ENCODE results near the gene KRTAP9-9.
"Not testable (repeated sequence)": the region's sequence is repeated elsewhere in the genome, so short reads cannot be mapped to it uniquely, and the experiment has no call there.

The KRTAP9-9 gene

DNA sequence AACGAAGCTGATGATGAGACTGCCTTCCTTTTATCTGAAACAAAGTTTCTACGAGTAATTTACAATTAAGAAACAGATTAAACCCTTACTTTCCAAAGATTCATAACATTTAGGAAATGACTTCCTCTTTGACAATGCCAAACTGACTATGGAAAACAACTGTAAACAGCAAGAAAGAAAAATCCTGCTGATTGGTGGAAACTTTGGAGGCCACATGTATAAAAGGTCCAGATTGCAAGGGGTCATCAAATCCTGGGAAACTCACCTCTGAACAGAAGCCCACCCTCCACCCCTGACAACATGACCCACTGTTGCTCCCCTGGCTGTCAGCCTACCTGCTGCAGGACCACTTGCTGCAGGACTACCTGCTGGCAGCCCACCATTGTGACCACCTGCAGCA is 9.9 kb downstream of the KRTAP9-9 start, which contains the start of gene KRTAP9-6:
Gene KRTAP9-6 (plus strand): TSS at position 301 of the 400 bp plus-strand sequence. CDS start 0 bp downstream, at position 301.
- DNase-seq (ENCODE audit: low read depth in 2 of 2), result no peak

DNA sequence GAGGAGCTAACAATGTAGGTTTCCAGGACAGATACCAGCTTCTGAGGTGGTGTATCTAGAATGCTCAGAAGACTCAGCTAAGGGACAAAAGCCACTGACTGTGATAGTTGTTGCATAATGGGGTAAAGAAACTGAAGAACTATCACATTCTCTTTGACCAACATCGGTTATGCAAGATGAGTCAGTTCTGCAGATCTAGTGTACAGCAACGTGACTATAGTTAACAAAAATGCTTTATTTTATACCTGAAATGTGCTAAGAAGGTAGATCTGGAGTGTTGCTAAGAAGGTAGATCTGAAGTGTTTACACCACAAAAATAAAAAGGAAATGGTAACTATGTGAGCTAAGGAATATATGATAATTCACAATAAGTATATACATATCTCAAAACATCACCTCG is 12.5 kb downstream of the KRTAP9-9 start:
- DNase-seq (ENCODE audit: low read depth in 2 of 2), result no peak

- not testable (repeated sequence) for DNase-seq (ENCODE audit: low read depth in 2 of 2)
Observed at GRCh38 chr17:41271323-41271722, 16.1 kb downstream of the KRTAP9-9 start.

- no peak for DNase-seq (ENCODE audit: low read depth in 2 of 2)
Observed at GRCh38 chr17:41271858-41272257, 16.7 kb downstream of the KRTAP9-9 start.

- DNase-seq (ENCODE audit: low read depth in 2 of 2), result not testable (repeated sequence)
Observed at GRCh38 chr17:41275648-41276190, 20.5 kb downstream of the KRTAP9-9 start, which contains the start of gene KRTAP9-7. Gene KRTAP9-7 (plus strand): TSS chr17:41275698. CDS start chr17:41275698, 0 bp downstream.

GRCh38 chr17:41278176-41278955 is 23.2 kb downstream of the KRTAP9-9 start:
- DNase-seq (ENCODE audit: low read depth in 2 of 2), result no peak

DNA sequence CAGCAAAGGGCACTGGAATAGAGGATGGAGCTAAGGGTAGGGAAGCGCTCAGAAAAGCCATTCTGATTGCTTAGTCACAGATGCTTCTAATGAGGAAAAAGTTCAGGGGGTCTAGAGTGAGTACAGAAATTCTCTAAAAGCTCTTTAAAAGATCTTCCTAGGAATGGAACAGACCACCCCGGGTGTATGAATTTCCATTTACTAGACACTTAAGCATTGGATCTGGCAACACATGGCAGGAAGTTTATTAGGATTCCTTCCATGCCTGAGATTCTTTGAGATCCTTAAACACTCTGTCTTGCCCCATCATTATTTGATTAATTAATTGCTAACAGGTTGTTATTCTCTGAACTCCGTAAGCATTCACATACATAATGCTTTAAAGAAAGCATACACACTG is 28.9 kb downstream of the KRTAP9-9 start:
- no peak for DNase-seq (ENCODE audit: low read depth in 2 of 2)

DNA sequence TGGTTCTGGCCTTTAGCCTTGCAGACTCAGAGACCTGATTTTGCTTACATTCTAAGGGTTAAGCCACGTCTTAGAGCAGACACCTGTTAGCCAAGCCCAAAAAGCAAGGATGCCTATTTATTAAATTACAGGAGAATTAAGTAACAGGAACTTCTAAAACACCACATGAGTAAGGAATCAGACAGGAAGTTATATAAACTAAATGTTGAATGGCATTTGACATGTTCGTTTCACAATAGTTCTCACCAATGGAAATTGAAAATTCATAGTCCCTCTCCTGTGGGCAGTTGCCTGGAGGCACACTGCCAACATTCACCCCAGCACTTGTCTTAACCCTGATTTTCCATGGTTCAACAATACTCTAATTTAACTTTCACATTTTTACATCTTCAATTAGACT is 29.4 kb downstream of the KRTAP9-9 start:
- no peak for DNase-seq (ENCODE audit: low read depth in 2 of 2)

GRCh38 chr17:41287050-41287449 is 31.9 kb downstream of the KRTAP9-9 start:
- DNase-seq (ENCODE audit: low read depth in 2 of 2), result no peak

DNA sequence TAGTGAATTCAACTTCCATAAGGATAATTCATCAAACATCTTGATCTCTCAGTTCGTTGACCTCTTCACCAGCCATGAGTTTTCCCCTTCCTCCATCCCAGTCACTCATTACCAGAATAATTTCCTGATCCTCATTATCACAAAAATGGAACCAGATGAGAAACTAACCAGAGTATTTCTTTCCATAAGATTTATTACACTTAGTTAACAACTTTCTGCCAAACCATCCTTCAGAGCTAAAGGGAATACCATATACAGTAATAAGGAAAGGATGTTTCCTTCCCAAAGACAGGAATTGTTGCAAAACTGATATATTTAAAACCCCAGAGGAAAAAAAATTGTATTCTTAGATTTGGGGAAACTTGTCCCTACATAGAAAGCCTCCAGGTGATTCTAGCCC is 38.8 kb downstream of the KRTAP9-9 start:
- no peak for DNase-seq (ENCODE audit: low read depth in 2 of 2)

DNA sequence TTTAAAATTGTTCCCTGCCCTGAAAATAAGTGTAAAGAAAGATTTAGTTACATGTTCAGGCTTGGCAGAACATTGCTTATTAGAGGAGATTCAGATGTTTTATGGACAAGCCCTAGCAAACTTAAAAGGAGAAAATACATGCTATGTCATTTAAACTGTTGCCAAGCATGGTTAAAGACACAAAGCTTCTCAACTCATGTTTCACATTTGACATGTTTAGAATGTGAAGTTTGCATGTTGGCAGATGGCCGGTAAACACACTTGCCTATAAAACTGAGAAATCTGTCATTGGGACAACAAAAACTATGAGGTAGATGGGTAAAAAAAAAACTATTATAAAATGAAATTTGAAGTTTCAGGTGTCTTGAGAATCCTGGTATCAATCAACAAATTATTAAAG is 41.7 kb downstream of the KRTAP9-9 start:
- DNase-seq (ENCODE audit: low read depth in 2 of 2), result no peak

- DNase-seq (ENCODE audit: low read depth in 2 of 2), result no peak
Observed at GRCh38 chr17:41298458-41299135, 43.4 kb downstream of the KRTAP9-9 start.

GRCh38 chr17:41301204-41301790 is 46.1 kb downstream of the KRTAP9-9 start:
- no peak for DNase-seq (ENCODE audit: low read depth in 2 of 2)

DNA sequence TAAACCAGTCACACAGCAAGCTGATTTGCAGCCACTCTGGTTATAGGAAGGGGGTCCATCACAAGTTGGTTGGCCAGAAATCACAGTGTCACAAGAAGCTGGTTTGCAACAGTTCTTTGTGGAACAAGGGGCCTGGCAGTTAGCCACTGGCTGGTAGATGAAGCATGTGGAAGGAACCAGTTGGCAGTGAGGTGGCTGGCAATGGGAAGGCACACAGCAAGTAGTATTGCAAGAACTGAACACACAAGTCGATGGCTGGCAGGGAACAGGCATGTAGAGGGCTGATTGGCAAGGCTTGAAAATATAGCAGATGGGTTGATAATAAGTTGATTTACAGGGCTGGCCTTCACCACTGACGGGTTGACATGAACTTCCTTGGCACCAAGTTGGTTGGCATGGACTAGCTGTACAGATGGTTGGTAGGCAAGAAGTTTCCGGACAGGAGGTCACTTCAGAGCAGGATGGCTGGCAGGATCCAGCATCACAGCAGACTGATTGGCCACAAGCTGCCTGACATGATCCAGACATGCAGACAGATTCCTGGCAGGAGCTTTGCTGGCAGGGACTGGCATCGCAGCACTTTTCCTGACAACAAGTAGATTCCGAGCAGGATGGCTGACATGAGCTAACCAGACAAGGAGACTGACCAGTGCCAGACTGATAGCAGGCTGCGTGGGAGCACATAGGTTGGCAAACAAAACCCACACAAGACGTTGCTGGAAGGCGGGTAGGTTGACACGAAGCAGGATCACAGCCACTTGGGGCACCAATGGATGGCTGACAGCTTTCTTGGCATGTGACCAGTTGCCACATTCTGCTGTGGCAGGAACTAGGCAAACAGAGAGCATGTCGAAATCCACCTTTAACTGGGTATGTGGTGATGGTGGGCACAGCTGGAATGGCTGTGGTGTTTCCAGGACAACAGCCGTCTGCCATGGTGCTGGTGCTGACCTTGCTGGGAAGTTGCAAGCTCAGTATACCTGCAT is 47.0 kb downstream of the KRTAP9-9 start, which contains the start of gene KRTAP29-1:
Gene KRTAP29-1 (minus strand): TSS at position 936 of the 986 bp plus-strand sequence. CDS start 0 bp downstream, at position 936.
- no peak for DNase-seq (ENCODE audit: low read depth in 2 of 2)

DNA sequence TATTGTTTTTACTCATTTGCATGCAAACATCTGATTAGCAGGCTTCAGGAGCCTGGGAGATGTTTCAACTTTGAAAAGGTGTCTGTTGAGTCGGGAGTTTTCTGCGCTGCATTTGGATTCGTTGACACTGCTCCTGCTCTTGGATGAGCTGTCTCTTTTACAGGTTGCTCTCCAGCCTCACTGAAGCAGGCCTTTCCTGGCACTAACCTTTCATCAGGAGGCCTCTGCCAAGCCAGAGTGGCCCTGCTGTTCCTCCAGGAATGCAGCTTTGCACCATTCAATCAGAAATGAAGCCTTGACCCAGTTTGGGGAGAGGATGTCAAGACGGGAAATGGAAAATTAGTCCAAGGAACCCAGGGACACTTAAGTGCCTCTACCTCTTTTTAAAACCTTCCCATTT is 47.8 kb downstream of the KRTAP9-9 start:
- no peak for DNase-seq (ENCODE audit: low read depth in 2 of 2)

DNA sequence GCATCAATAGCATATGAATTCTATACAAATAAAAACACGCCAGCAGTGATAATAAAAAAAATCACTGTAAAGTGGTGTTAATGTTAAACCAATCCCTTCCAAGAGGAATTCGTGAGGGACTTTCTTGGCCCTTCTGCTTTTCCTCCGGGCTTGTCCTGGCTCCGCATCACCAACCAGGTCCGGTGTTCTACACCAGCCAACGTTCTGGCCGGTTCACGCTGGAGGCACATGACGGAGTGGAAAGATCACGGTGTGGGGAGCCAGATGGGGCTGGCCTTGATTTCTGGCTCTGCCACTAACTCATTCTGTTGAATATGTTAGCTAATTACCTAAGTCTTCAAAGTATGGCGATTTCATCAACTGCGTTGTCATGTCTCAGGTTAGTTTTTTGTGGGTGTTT is 48.9 kb downstream of the KRTAP9-9 start:
- DNase-seq (ENCODE audit: low read depth in 2 of 2), result no peak
